Esophagus muscularis mucosa (tissue), 4 donors: Measurements from ENCODE around the gene COL26A1.

Experiments
- EP300 ChIP-seq: sonication (generic); formaldehyde crosslinking; IDR thresholded peaks from one replicate; pipeline ENCODE4 v1.6.1; 2017; ENCODE audit warnings: antibody characterized with exemption
- POLR2A ChIP-seq: fragments of 450-650 bp; IDR thresholded peaks from one replicate; pipeline ENCODE4 v1.6.1; 2017; ENCODE audit warnings: antibody characterized with exemption, moderate library complexity, mild to moderate bottlenecking, low read depth
- POLR2AphosphoS5 ChIP-seq, 2 donors: sonication (generic); formaldehyde crosslinking; IDR thresholded peaks; one replicate each; pipeline ENCODE4 v1.6.1; 2017; ENCODE audit warnings: antibody characterized with exemption in 2 of 2
- TF ChIP-seq, protein P1 (sequence below), 3 experiments: fragments of 200-600 bp in 2 of 3; fragments of 450-650 bp in 1 of 3; sonication (generic) in 2 of 3; IDR thresholded peaks; one replicate each; pipeline ENCODE4 v1.5.1; 2017 to 2019; ENCODE audit warnings: antibody characterized with exemption in 3 of 3, mild to moderate bottlenecking in 2 of 3, moderate library complexity in 1 of 3

DNA sequence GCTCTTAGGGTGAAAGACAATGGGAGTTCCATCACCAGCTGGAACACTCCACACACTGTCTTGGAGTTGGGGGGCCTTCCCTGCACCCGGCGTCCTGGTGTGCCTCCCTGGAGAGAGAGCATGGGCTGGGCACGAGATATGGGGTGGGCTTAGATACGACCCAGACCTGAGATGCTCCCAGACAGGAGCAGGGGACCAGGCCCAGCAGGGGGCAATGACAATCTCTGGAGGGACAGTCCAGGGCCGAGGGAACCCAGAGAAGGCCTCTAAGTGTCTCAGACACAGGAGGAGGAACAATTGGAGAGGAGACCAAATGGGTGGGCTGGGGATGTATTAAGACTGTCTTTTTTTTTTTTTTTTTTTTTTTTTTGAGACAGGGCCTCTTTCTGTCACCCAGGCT lies 226.4 kb downstream of the COL26A1 start:
- TF ChIP-seq, protein P1, sequence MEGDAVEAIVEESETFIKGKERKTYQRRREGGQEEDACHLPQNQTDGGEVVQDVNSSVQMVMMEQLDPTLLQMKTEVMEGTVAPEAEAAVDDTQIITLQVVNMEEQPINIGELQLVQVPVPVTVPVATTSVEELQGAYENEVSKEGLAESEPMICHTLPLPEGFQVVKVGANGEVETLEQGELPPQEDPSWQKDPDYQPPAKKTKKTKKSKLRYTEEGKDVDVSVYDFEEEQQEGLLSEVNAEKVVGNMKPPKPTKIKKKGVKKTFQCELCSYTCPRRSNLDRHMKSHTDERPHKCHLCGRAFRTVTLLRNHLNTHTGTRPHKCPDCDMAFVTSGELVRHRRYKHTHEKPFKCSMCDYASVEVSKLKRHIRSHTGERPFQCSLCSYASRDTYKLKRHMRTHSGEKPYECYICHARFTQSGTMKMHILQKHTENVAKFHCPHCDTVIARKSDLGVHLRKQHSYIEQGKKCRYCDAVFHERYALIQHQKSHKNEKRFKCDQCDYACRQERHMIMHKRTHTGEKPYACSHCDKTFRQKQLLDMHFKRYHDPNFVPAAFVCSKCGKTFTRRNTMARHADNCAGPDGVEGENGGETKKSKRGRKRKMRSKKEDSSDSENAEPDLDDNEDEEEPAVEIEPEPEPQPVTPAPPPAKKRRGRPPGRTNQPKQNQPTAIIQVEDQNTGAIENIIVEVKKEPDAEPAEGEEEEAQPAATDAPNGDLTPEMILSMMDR (IDR thresholded peaks at IDR 0.05) = no peak
- TF ChIP-seq POLR2A (no peak), EP300 (no peak), POLR2AphosphoS5 (IDR thresholded peaks at IDR 0.05) (no peak)
